B cell (primary cell): ENCODE results near the gene CRYM.

Experiments used
- EZH2 ChIP-seq: IDR thresholded peaks from 2 replicates; pipeline ENCODE4 v1.6.1; 2012; ENCODE audit warnings: borderline replicate concordance, low read depth, mild to moderate bottlenecking, moderate library complexity, low read length; ENCODE audit not compliant: insufficient read depth, poor library complexity, severe bottlenecking
- TF ChIP-seq, protein P1 (sequence below): fragments of 200-600 bp; IDR thresholded peaks from one replicate; pipeline ENCODE4 v1.8.0; 2022; ENCODE audit warnings: antibody characterized with exemption, mild to moderate bottlenecking

DNA sequence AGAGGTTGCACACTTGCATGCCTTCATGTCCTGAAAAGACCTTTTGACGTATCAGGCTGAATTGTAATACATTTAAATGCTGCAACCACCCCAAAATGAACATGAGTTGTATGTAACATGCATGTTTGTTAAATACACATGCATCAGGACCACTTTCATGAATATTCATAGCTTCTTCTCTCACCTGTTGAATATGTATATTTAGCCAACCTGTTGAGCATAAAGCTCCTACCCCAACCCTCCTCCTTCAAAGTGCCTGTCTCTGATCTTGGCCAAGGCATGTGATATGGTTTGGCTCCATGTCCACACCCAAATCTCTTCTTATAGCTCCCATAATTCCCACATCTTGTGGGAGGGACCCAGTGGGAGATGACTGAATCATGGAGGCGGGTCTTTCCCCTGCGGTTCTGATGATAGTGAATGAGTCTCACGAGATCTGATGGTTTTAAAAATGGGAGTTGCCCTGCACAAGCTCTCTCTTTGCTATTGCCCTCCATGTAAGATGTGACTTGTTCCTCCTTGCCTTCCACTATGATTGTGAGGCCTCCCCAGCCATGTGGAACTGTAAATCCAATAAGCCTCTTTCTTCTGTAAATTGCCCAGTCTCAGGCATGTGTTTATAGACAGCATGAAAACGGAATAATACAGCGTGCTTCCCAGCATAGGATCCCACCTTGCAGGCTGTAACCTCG lies 3.8 kb upstream of the CRYM start:
- TF ChIP-seq EZH2: no peak
- TF ChIP-seq, protein P1, sequence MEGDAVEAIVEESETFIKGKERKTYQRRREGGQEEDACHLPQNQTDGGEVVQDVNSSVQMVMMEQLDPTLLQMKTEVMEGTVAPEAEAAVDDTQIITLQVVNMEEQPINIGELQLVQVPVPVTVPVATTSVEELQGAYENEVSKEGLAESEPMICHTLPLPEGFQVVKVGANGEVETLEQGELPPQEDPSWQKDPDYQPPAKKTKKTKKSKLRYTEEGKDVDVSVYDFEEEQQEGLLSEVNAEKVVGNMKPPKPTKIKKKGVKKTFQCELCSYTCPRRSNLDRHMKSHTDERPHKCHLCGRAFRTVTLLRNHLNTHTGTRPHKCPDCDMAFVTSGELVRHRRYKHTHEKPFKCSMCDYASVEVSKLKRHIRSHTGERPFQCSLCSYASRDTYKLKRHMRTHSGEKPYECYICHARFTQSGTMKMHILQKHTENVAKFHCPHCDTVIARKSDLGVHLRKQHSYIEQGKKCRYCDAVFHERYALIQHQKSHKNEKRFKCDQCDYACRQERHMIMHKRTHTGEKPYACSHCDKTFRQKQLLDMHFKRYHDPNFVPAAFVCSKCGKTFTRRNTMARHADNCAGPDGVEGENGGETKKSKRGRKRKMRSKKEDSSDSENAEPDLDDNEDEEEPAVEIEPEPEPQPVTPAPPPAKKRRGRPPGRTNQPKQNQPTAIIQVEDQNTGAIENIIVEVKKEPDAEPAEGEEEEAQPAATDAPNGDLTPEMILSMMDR: no peak
